SK-N-SH treated with all-trans-retinoic acid at 6 μM for 48 hours (cell line): ENCODE measurements around the gene CCDC88C.

ENCODE experiments used
- ATAC-seq: fragments of 200-7000 bp; cut with Tn5 transposase; 3 replicates; pipeline ENCODE4 v1.9.1; 2020; ENCODE audit warnings: mild to moderate bottlenecking, moderate library complexity
- ARNTL ChIP-seq: fragments of 450-650 bp; formaldehyde crosslinking; IDR thresholded peaks from 2 replicates; pipeline ENCODE4 v1.5.0; 2020; ENCODE audit warnings: low read depth, mild to moderate bottlenecking, moderate library complexity, borderline replicate concordance
- BACH2 ChIP-seq: fragments of 250-450 bp; sonication (Bioruptor Pico); IDR thresholded peaks from 2 replicates; pipeline ENCODE4 v1.9.0; 2021; ENCODE audit warnings: mild to moderate bottlenecking, borderline replicate concordance
- CREB5 ChIP-seq: fragments of 250-450 bp; sonication (Bioruptor Pico); IDR thresholded peaks from 2 replicates; pipeline ENCODE4 v1.5.1; 2020; ENCODE audit warnings: low read depth, mild to moderate bottlenecking, moderate library complexity
- CSDC2 ChIP-seq: fragments of 250-450 bp; sonication (Bioruptor Pico); IDR thresholded peaks from 2 replicates; pipeline ENCODE4 v1.5.0; 2020; ENCODE audit warnings: mild to moderate bottlenecking, moderate library complexity
- CSRNP3 ChIP-seq: fragments of 250-450 bp; sonication (Bioruptor Pico); IDR thresholded peaks from 2 replicates; pipeline ENCODE4 v1.5.1; 2021; ENCODE audit warnings: mild to moderate bottlenecking, moderate library complexity
- GLIS3 ChIP-seq: fragments of 250-450 bp; sonication (Bioruptor Pico); IDR thresholded peaks from 2 replicates; pipeline ENCODE4 v1.5.0; 2020; ENCODE audit warnings: mild to moderate bottlenecking, moderate library complexity
- ISL1 ChIP-seq: fragments of 250-450 bp; sonication (Bioruptor Pico); IDR thresholded peaks from 2 replicates; pipeline ENCODE4 v2.1.2; 2022; ENCODE audit warnings: mild to moderate bottlenecking, moderate library complexity
- OSR1 ChIP-seq: fragments of 250-450 bp; sonication (Bioruptor Pico); IDR thresholded peaks from 2 replicates; pipeline ENCODE4 v1.8.0; 2022; ENCODE audit warnings: moderate library complexity, mild to moderate bottlenecking, inconsistent platforms
- POU6F1 ChIP-seq: fragments of 250-450 bp; sonication (Bioruptor Pico); IDR thresholded peaks from 2 replicates; pipeline ENCODE4 v1.8.0; 2021; ENCODE audit warnings: low read depth, mild to moderate bottlenecking, moderate library complexity, borderline replicate concordance
- RARB ChIP-seq: fragments of 250-450 bp; sonication (Bioruptor Pico); IDR thresholded peaks from 2 replicates; pipeline ENCODE4 v1.8.0; 2021; ENCODE audit warnings: mild to moderate bottlenecking, moderate library complexity
- TCF4 ChIP-seq: fragments of 250-450 bp; sonication (Bioruptor Pico); IDR thresholded peaks from 2 replicates; pipeline ENCODE4 v1.8.0; 2021; ENCODE audit warnings: mild to moderate bottlenecking, moderate library complexity, borderline replicate concordance
- TOX ChIP-seq: fragments of 250-450 bp; sonication (Bioruptor Pico); IDR thresholded peaks from 2 replicates; pipeline ENCODE4 v1.8.0; 2021; ENCODE audit warnings: mild to moderate bottlenecking, moderate library complexity, borderline replicate concordance
- TSHZ2 ChIP-seq: fragments of 250-450 bp; sonication (Bioruptor Pico); IDR thresholded peaks from 2 replicates; pipeline ENCODE4 v1.5.0; 2020; ENCODE audit warnings: mild to moderate bottlenecking, moderate library complexity
- ZC3H10 ChIP-seq: fragments of 250-450 bp; sonication (Bioruptor Pico); IDR thresholded peaks from 2 replicates; pipeline ENCODE4 v1.5.1; 2021; ENCODE audit warnings: mild to moderate bottlenecking, moderate library complexity
- ZFP3 ChIP-seq: fragments of 250-450 bp; sonication (Bioruptor Pico); IDR thresholded peaks from 2 replicates; pipeline ENCODE4 v1.5.0; 2020; ENCODE audit warnings: mild to moderate bottlenecking, moderate library complexity
- ZFP30 ChIP-seq: fragments of 450-650 bp; formaldehyde crosslinking; IDR thresholded peaks from 2 replicates; pipeline ENCODE4 v1.5.0; 2022; ENCODE audit warnings: mild to moderate bottlenecking, moderate library complexity
- ZNF565 ChIP-seq: fragments of 450-650 bp; formaldehyde crosslinking; conservative IDR thresholded peaks from 2 replicates; pipeline ENCODE4 v1.5.0; 2020; ENCODE audit warnings: low read depth, mild to moderate bottlenecking, moderate library complexity
- ZNF70 ChIP-seq: fragments of 450-650 bp; formaldehyde crosslinking; IDR thresholded peaks from 2 replicates; pipeline ENCODE4 v1.5.0; 2020; ENCODE audit warnings: mild to moderate bottlenecking, moderate library complexity
- ZNF8 ChIP-seq: fragments of 450-650 bp; formaldehyde crosslinking; IDR thresholded peaks from 2 replicates; pipeline ENCODE4 v1.5.0; 2020; ENCODE audit warnings: mild to moderate bottlenecking, moderate library complexity

The CCDC88C gene

DNA sequence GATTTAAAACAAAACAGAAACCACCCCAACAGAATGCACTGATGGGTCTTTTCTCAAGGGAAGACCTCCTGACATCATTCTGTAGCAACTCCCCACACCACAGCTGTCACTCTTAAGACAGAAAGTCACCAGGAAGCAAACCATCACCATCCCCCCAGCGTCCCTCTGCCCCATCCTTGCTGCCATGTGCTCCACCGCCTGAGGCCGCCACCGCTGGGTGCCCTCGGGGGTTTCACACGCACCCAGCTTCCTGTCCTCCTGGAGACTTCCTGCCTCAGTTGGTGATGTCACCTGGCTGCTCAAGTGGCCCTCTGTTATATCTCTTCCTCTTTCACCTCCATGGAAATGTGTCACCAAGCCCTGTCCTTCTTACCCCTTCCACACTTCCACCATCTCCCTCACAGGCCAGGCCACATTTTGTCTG lies 101.8 kb downstream of the CCDC88C start:
- ATAC-seq = no peak
- TF ChIP-seq ZC3H10 (CRISPR knock-in tag) (no peak), ISL1 (CRISPR knock-in tag) (no peak), RARB (no peak), CSRNP3 (CRISPR knock-in tag) (no peak)

DNA sequence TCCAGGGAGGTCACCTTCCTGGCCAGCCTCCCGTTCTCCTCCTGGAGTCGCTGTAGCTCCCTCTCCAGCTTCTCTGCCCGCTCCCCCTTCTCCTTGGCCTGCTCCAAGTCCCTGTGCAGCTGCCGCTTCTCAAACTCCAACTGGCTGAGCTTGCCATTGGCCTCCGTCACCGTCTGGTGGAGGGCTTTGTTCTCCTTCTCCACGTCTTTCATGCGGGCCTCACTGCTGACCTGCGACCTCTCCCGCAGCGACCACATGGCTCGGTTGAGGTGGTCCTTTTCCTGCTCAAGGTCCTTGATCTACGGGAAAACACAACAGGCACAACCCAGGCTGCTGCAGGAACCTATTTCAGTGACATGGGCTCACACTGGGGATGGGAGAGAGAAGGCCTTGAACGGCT lies 103.8 kb downstream of the CCDC88C start:
- no peak for TF ChIP-seq OSR1 (CRISPR knock-in tag)
- no peak for TF ChIP-seq RARB
- TF ChIP-seq POU6F1 = no peak
- no peak for TF ChIP-seq ZFP3 (CRISPR knock-in tag)

GRCh38 chr14:91313154-91313850 lies 104.3 kb downstream of the CCDC88C start:
- TF ChIP-seq ISL1 (CRISPR knock-in tag) (no peak), CSRNP3 (CRISPR knock-in tag) (no peak), RARB (no peak), ZNF565 (CRISPR knock-in tag) (no peak), ARNTL (CRISPR knock-in tag) (no peak), POU6F1 (no peak), ZNF70 (CRISPR knock-in tag) (no peak), OSR1 (CRISPR knock-in tag) (no peak), ZFP30 (no peak), TSHZ2 (CRISPR knock-in tag) (no peak), GLIS3 (no peak), CREB5 (no peak), CSDC2 (CRISPR knock-in tag) (no peak), ZFP3 (CRISPR knock-in tag) (no peak)

More for the DNA sequence above, 103.8 kb downstream of the CCDC88C start:
- no peak for ATAC-seq

GRCh38 chr14:91311284-91311662 lies 106.3 kb downstream of the CCDC88C start:
- no peak for ATAC-seq
- TF ChIP-seq CSDC2 (CRISPR knock-in tag) (no peak), ZNF8 (CRISPR knock-in tag) (no peak), BACH2 (no peak), CSRNP3 (CRISPR knock-in tag) (no peak), ARNTL (CRISPR knock-in tag) (no peak), TOX (CRISPR knock-in tag) (no peak), CREB5 (no peak), ISL1 (CRISPR knock-in tag) (no peak), RARB (no peak), ZNF70 (CRISPR knock-in tag) (no peak), OSR1 (CRISPR knock-in tag) (no peak), TCF4 (CRISPR knock-in tag) (no peak)

More at GRCh38 chr14:91313154-91313850, 104.3 kb downstream of the CCDC88C start:
- ATAC-seq = no peak
